Measurements from ENCODE around the gene IPO7. TPM values are rescaled to one million over a fixed set of nuclear protein-coding genes. Genes with fewer than 3 reads are reported as not detected.
"Not testable (repeated sequence)": the region's sequence is repeated elsewhere in the genome, so short reads cannot be mapped to it uniquely, and the experiment has no call there.

The IPO7 gene
- total RNA-seq: 100 to 1,000 TPM; 110 to 111 TPM

GRCh38 chr11:9384535-9385326, at the start of gene IPO7:
IPO7 (plus strand) TSS chr11:9384652; CDS start chr11:9384764, 112 bp downstream.
- ATAC-seq (peak; percentile 97), DNase-seq (peak; percentile 94)
- ChIA-PET CTCF (interaction anchor here (0.6 to 3.0 kb wide), 11 partner anchors 12 to 246 kb away, joined by 3 to 9 read pairs (median 3); partner anchors contain the start of genes DENND5A and ZNF143), POLR2A (interaction anchor here (0.6 to 3.4 kb wide), 17 partner anchors 9 to 415 kb away, joined by 3 to 35 read pairs (median 4); partner anchors contain the start of genes DENND5A and ZNF143)
- Mint-ChIP-seq H3K36me3 (ENCODE audit: low read depth) (peaks cover 24% of the 10 kb centered on the region), H3K4me1 (ENCODE audit: low read depth) (peaks cover 31% of the 10 kb centered on the region), H3K4me3 (peak within 1 kb of the TSS; percentile 89), H3K27me3 (ENCODE audit: low read depth) (no peaks in the 10 kb centered on the region), H3K27ac (peak within 1 kb of the TSS; percentile 90), H3K9me3 (ENCODE audit: insufficient read depth) (no peaks in the 10 kb centered on the region)

- DNase-seq (no peak), ATAC-seq (no peak)
- no peaks in the 10 kb centered on the region for H3K9me3 Mint-ChIP-seq (ENCODE audit: insufficient read depth)
- no peak overlapping the region for H3K4me3 Mint-ChIP-seq
- no peaks in the 10 kb centered on the region for H3K27me3 Mint-ChIP-seq (ENCODE audit: low read depth)
- no peaks in the 10 kb centered on the region for H3K36me3 Mint-ChIP-seq (ENCODE audit: low read depth)
- peaks cover 8% of the 10 kb centered on the region for H3K4me1 Mint-ChIP-seq (ENCODE audit: low read depth)
- no peak overlapping the region for H3K27ac Mint-ChIP-seq
- ChIA-PET POLR2A (no interaction called here), CTCF (interaction anchor here (0.8 kb wide), 1 partner anchor 12 kb away, joined by 3 read pairs; no protein-coding TSS in a partner anchor)
These were observed 42.7 kb upstream of the IPO7 start for GRCh38 chr11:9341638-9342178.

- H3K27me3 Mint-ChIP-seq (ENCODE audit: low read depth): peaks cover 7% of the 10 kb centered on the region
- no peaks in the 10 kb centered on the region for H3K9me3 Mint-ChIP-seq (ENCODE audit: insufficient read depth)
- H3K36me3 Mint-ChIP-seq (ENCODE audit: low read depth): no peaks in the 10 kb centered on the region
- no peak for ATAC-seq
- H3K4me3 Mint-ChIP-seq: no peak overlapping the region
- DNase-seq: no peak
- CTCF ChIA-PET: no interaction called here
- no peak overlapping the region for H3K27ac Mint-ChIP-seq
- POLR2A ChIA-PET: no interaction called here
- H3K4me1 Mint-ChIP-seq (ENCODE audit: low read depth): peaks cover 32% of the 10 kb centered on the region
These were observed 40.3 kb upstream of the IPO7 start for GRCh38 chr11:9344061-9344680.

- Mint-ChIP-seq H3K36me3 (ENCODE audit: low read depth) (no peaks in the 10 kb centered on the region), H3K4me1 (ENCODE audit: low read depth) (peaks cover 33% of the 10 kb centered on the region), H3K27me3 (ENCODE audit: low read depth) (peaks cover 8% of the 10 kb centered on the region), H3K9me3 (ENCODE audit: insufficient read depth) (no peaks in the 10 kb centered on the region), H3K4me3 (no peak overlapping the region), H3K27ac (peak overlapping the region; percentile 5)
- ChIA-PET CTCF (interaction anchor here (0.9 kb wide), 1 partner anchor 10 kb away, joined by 3 read pairs; no protein-coding TSS in a partner anchor), POLR2A (interaction anchor here (0.7 kb wide), 1 partner anchor 148 kb away, joined by 3 read pairs; no protein-coding TSS in a partner anchor)
- DNase-seq: peak; percentile 37
- ATAC-seq: peak; percentile 92
These were observed 37.4 kb upstream of the IPO7 start for GRCh38 chr11:9347100-9347499.

GRCh38 chr11:9347779-9348178, 36.7 kb upstream of the IPO7 start:
- not testable (repeated sequence) for DNase-seq; H3K9me3 Mint-ChIP-seq (ENCODE audit: insufficient read depth); H3K27me3 Mint-ChIP-seq (ENCODE audit: low read depth); H3K36me3 Mint-ChIP-seq (ENCODE audit: low read depth); H3K27ac Mint-ChIP-seq; ATAC-seq; H3K4me3 Mint-ChIP-seq
- ChIA-PET CTCF (interaction anchor here (0.9 kb wide), 1 partner anchor 11 kb away, joined by 3 read pairs; no protein-coding TSS in a partner anchor), POLR2A (interaction anchor here (0.7 kb wide), 1 partner anchor 149 kb away, joined by 3 read pairs; no protein-coding TSS in a partner anchor)
- H3K4me1 Mint-ChIP-seq (ENCODE audit: low read depth): peaks cover 33% of the 10 kb centered on the region

- POLR2A ChIA-PET: no interaction called here
- CTCF ChIA-PET: no interaction called here
- H3K27me3 Mint-ChIP-seq (ENCODE audit: low read depth): peaks cover 8% of the 10 kb centered on the region
These were observed 33.1 kb upstream of the IPO7 start for GRCh38 chr11:9351321-9351881.

GRCh38 chr11:9357041-9357440, 27.4 kb upstream of the IPO7 start:
- POLR2A ChIA-PET: no interaction called here
- no peaks in the 10 kb centered on the region for H3K27me3 Mint-ChIP-seq (ENCODE audit: low read depth)
- H3K4me3 Mint-ChIP-seq: no peak overlapping the region
- no peaks in the 10 kb centered on the region for H3K9me3 Mint-ChIP-seq (ENCODE audit: insufficient read depth)
- peaks cover 7% of the 10 kb centered on the region for H3K4me1 Mint-ChIP-seq (ENCODE audit: low read depth)
- no peak for ATAC-seq
- no peak for DNase-seq
- H3K27ac Mint-ChIP-seq: no peak overlapping the region
- CTCF ChIA-PET: no interaction called here
- H3K36me3 Mint-ChIP-seq (ENCODE audit: low read depth): no peaks in the 10 kb centered on the region

More at GRCh38 chr11:9351321-9351881, 33.1 kb upstream of the IPO7 start:
- peaks cover 25% of the 10 kb centered on the region for H3K4me1 Mint-ChIP-seq (ENCODE audit: low read depth)
- no peak overlapping the region for H3K4me3 Mint-ChIP-seq
- no peaks in the 10 kb centered on the region for H3K9me3 Mint-ChIP-seq (ENCODE audit: insufficient read depth)
- no peaks in the 10 kb centered on the region for H3K36me3 Mint-ChIP-seq (ENCODE audit: low read depth)
- H3K27ac Mint-ChIP-seq: no peak overlapping the region
- ATAC-seq (no peak), DNase-seq (no peak)

GRCh38 chr11:9360862-9361622, 23.4 kb upstream of the IPO7 start:
- POLR2A ChIA-PET, H3K27ac Mint-ChIP-seq: not testable (repeated sequence)

GRCh38 chr11:9362393-9362863, 22.0 kb upstream of the IPO7 start:
- H3K27ac Mint-ChIP-seq: no peak overlapping the region
- DNase-seq: no peak
- ChIA-PET CTCF (interaction anchor here (1.0 kb wide), 1 partner anchor 144 kb away, joined by 3 read pairs; no protein-coding TSS in a partner anchor), POLR2A (interaction anchor here (0.7 to 1.3 kb wide), 3 partner anchors 22 to 49 kb away, joined by 4 to 5 read pairs (median 4); partner anchors contain the start of genes IPO7 and TMEM41B)
- H3K27me3 Mint-ChIP-seq (ENCODE audit: low read depth): peaks cover 2% of the 10 kb centered on the region
- H3K9me3 Mint-ChIP-seq (ENCODE audit: insufficient read depth): no peaks in the 10 kb centered on the region
- ATAC-seq: no peak
- H3K4me1 Mint-ChIP-seq (ENCODE audit: low read depth): peaks cover 34% of the 10 kb centered on the region
- no peaks in the 10 kb centered on the region for H3K36me3 Mint-ChIP-seq (ENCODE audit: low read depth)
- H3K4me3 Mint-ChIP-seq: no peak overlapping the region

More at GRCh38 chr11:9360862-9361622, 23.4 kb upstream of the IPO7 start:
- peaks cover 34% of the 10 kb centered on the region for H3K4me1 Mint-ChIP-seq (ENCODE audit: low read depth)
- H3K9me3 Mint-ChIP-seq (ENCODE audit: insufficient read depth); ATAC-seq; DNase-seq; CTCF ChIA-PET; H3K36me3 Mint-ChIP-seq (ENCODE audit: low read depth); H3K27me3 Mint-ChIP-seq (ENCODE audit: low read depth); H3K4me3 Mint-ChIP-seq: not testable (repeated sequence)

- ChIA-PET CTCF (interaction anchor here (0.5 to 1.5 kb wide), 4 partner anchors 20 to 142 kb away, joined by 3 to 4 read pairs (median 3); partner anchors contain the start of gene IPO7), POLR2A (interaction anchor here (0.6 to 3.1 kb wide), 9 partner anchors 19 to 353 kb away, joined by 3 to 19 read pairs (median 3); partner anchors contain the start of genes IPO7, TMEM41B and ZNF143)
- H3K36me3 Mint-ChIP-seq (ENCODE audit: low read depth): no peaks in the 10 kb centered on the region
- H3K9me3 Mint-ChIP-seq (ENCODE audit: insufficient read depth): no peaks in the 10 kb centered on the region
- peak overlapping the region; percentile 75 for H3K4me3 Mint-ChIP-seq
- peaks cover 2% of the 10 kb centered on the region for H3K27me3 Mint-ChIP-seq (ENCODE audit: low read depth)
- peak overlapping the region; percentile 90 for H3K27ac Mint-ChIP-seq
- peak; percentile 80 for DNase-seq
- ATAC-seq: peak; percentile 94
- peaks cover 34% of the 10 kb centered on the region for H3K4me1 Mint-ChIP-seq (ENCODE audit: low read depth)
These were observed 20.2 kb upstream of the IPO7 start for GRCh38 chr11:9363954-9364912.
